ENCODE measurements around the gene RPP40.

Gene RPP40

GRCh38 chr6:4969609-4970285, 34.1 kb downstream of the RPP40 start:
- no peak for DNase-seq

- DNase-seq = no peak
Observed at GRCh38 chr6:4967301-4968030, 36.4 kb downstream of the RPP40 start.

GRCh38 chr6:4965562-4966389, 38.1 kb downstream of the RPP40 start:
- DNase-seq = no peak

- no peak for DNase-seq
Observed at GRCh38 chr6:4964675-4965561, 38.9 kb downstream of the RPP40 start.

- DNase-seq = no peak
Observed at GRCh38 chr6:4962905-4963304, 40.9 kb downstream of the RPP40 start.

- no peak for DNase-seq
Observed at GRCh38 chr6:4961322-4962168, 42.3 kb downstream of the RPP40 start.

GRCh38 chr6:4958624-4959023, 45.2 kb downstream of the RPP40 start:
- no peak for DNase-seq

GRCh38 chr6:4957521-4958231, 46.2 kb downstream of the RPP40 start:
- no peak for DNase-seq

- DNase-seq = no peak
Observed at GRCh38 chr6:4956625-4957024, 47.2 kb downstream of the RPP40 start.

GRCh38 chr6:4953440-4953839, 50.4 kb downstream of the RPP40 start:
- DNase-seq = no peak

- no peak for DNase-seq
Observed at GRCh38 chr6:4950836-4951533, 52.9 kb downstream of the RPP40 start.

GRCh38 chr6:4950076-4950475, 53.8 kb downstream of the RPP40 start:
- DNase-seq = no peak

GRCh38 chr6:4948781-4949450, 54.9 kb downstream of the RPP40 start:
- DNase-seq = no peak

- no peak for DNase-seq
Observed at GRCh38 chr6:4947716-4948115, 56.1 kb downstream of the RPP40 start.

- DNase-seq = no peak
Observed at GRCh38 chr6:4946521-4946920, 57.3 kb downstream of the RPP40 start.
